ENCODE data around the gene BRSK2. TPM values are rescaled to one million over a fixed set of nuclear protein-coding genes. Genes with fewer than 3 reads are reported as not detected.

BRSK2 gene
- total RNA-seq, 1 donor from 2014 or later: 4.0 TPM

DNA sequence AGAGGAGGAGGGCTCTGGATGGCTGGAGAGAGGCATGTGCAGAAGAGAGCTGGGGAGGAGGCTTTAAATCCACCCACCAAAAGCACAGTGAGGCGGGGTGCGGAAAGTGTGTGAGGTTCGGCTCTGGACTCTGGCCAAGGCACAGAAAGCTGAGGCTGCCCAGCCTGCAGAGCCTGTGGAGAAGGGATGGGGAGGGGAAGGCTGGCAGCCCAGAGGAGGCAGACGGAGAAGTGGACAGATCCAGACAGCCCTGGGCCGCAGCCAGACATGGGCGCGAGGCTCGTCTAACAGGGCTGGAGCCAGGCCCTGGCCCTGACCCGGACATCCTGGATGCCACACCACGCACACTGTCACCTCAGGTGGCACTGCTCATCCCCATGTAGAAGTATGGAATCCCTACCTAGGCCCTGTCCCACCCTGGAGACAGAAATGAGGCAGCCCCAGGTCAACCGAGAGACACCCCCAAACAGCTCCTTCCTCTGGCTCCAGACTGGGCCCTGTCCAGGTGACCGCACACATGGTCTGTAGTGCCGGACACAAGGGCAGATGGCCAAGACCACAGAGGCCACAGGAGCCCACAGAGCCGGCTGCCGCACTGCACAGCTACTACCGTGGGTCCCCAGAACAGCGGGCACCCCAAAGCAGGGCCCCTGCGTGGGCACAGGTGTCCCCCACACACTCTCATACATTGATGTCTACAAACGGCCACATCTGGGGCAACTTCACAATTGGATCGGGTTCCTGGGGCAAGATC, 113.4 kb downstream of the BRSK2 start:
- Mint-ChIP-seq H3K9me3 (ENCODE audit: unreplicated experiment) (no peaks in the 10 kb centered on the region), H3K27me3 (ENCODE audit: unreplicated experiment) (peaks cover 9% of the 10 kb centered on the region), H3K27ac (ENCODE audit: unreplicated experiment) (no peak overlapping the region), H3K36me3 (ENCODE audit: low read depth, unreplicated experiment) (peaks cover 5% of the 10 kb centered on the region), H3K4me1 (ENCODE audit: unreplicated experiment) (peaks cover 12% of the 10 kb centered on the region), H3K4me3 (ENCODE audit: unreplicated experiment) (no peak overlapping the region)
- TF ChIP-seq, protein P1, sequence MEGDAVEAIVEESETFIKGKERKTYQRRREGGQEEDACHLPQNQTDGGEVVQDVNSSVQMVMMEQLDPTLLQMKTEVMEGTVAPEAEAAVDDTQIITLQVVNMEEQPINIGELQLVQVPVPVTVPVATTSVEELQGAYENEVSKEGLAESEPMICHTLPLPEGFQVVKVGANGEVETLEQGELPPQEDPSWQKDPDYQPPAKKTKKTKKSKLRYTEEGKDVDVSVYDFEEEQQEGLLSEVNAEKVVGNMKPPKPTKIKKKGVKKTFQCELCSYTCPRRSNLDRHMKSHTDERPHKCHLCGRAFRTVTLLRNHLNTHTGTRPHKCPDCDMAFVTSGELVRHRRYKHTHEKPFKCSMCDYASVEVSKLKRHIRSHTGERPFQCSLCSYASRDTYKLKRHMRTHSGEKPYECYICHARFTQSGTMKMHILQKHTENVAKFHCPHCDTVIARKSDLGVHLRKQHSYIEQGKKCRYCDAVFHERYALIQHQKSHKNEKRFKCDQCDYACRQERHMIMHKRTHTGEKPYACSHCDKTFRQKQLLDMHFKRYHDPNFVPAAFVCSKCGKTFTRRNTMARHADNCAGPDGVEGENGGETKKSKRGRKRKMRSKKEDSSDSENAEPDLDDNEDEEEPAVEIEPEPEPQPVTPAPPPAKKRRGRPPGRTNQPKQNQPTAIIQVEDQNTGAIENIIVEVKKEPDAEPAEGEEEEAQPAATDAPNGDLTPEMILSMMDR (IDR thresholded peaks at IDR 0.05; ENCODE audit: unreplicated experiment): no peak
- DNase-seq (ENCODE audit: low spot score): no peak

DNA sequence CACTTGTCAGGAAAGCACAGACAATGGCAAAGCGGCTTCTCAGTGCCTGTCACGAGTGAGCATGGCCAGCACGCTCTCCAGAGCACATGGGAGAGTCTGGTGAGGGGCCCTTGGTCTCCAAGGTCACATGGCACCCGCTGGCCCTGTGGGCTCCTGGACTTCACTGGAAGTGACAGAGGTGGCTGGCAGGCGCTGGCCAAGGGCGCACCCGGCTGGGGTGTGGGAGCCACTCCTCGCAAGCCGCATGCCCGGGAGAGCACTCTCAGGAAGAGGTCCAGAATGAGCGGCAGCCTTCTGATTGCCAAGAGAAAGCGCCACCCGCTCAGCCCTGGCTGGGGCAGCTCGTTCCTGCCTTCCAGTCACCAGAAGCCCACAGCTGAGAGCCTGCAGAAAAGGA, 114.0 kb downstream of the BRSK2 start:
- Mint-ChIP-seq H3K36me3 (ENCODE audit: low read depth, unreplicated experiment) (peaks cover 5% of the 10 kb centered on the region), H3K9me3 (ENCODE audit: unreplicated experiment) (no peaks in the 10 kb centered on the region), H3K27me3 (ENCODE audit: unreplicated experiment) (peaks cover 9% of the 10 kb centered on the region), H3K4me1 (ENCODE audit: unreplicated experiment) (peaks cover 12% of the 10 kb centered on the region), H3K27ac (ENCODE audit: unreplicated experiment) (no peak overlapping the region), H3K4me3 (ENCODE audit: unreplicated experiment) (no peak overlapping the region)
- DNase-seq (ENCODE audit: low spot score): no peak
- TF ChIP-seq, protein P1 (IDR thresholded peaks at IDR 0.05; ENCODE audit: unreplicated experiment): no peak

- H3K36me3 Mint-ChIP-seq (ENCODE audit: low read depth, unreplicated experiment): peaks cover under 1% of the 10 kb centered on the region
- H3K27ac Mint-ChIP-seq (ENCODE audit: unreplicated experiment): no peak overlapping the region
- H3K4me3 Mint-ChIP-seq (ENCODE audit: unreplicated experiment): no peak overlapping the region
- TF ChIP-seq, protein P1 (IDR thresholded peaks at IDR 0.05; ENCODE audit: unreplicated experiment): no peak
- H3K27me3 Mint-ChIP-seq (ENCODE audit: unreplicated experiment): peaks cover 5% of the 10 kb centered on the region
- H3K4me1 Mint-ChIP-seq (ENCODE audit: unreplicated experiment): peaks cover 12% of the 10 kb centered on the region
- no peaks in the 10 kb centered on the region for H3K9me3 Mint-ChIP-seq (ENCODE audit: unreplicated experiment)
- no peak for DNase-seq (ENCODE audit: low spot score)
These were observed 114.4 kb downstream of the BRSK2 start for GRCh38 chr11:1504138-1504537.

- DNase-seq (ENCODE audit: low spot score): no peak
- H3K27me3 Mint-ChIP-seq (ENCODE audit: unreplicated experiment): peaks cover 5% of the 10 kb centered on the region
- no peak overlapping the region for H3K27ac Mint-ChIP-seq (ENCODE audit: unreplicated experiment)
- H3K4me3 Mint-ChIP-seq (ENCODE audit: unreplicated experiment): no peak overlapping the region
- TF ChIP-seq, protein P1 (IDR thresholded peaks at IDR 0.05; ENCODE audit: unreplicated experiment): no peak
- H3K9me3 Mint-ChIP-seq (ENCODE audit: unreplicated experiment): no peaks in the 10 kb centered on the region
- H3K4me1 Mint-ChIP-seq (ENCODE audit: unreplicated experiment): peaks cover 12% of the 10 kb centered on the region
- H3K36me3 Mint-ChIP-seq (ENCODE audit: low read depth, unreplicated experiment): no peaks in the 10 kb centered on the region
These were observed 115.0 kb downstream of the BRSK2 start for GRCh38 chr11:1504581-1505290.

DNA sequence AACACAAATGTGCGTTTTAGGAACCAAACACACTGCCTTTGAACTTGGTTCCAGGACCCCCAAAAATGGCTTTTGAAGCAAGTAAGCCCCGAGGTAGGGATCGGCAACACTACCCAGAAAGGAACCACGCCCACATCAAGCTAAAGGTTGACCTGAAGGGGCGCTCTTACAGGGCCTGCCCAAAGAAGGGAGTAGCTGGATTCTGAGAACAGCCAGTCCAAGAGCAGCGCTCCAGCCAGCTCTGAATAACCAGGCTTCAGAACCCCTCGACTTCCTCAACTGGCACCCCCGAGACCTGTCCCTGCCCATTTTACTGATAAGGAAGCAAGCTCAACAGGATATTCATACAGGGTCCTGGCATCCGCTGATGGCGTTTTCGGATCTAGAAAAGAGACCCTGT, 115.7 kb downstream of the BRSK2 start:
- H3K27me3 Mint-ChIP-seq (ENCODE audit: unreplicated experiment): peaks cover 5% of the 10 kb centered on the region
- no peak overlapping the region for H3K4me3 Mint-ChIP-seq (ENCODE audit: unreplicated experiment)
- no peak for DNase-seq (ENCODE audit: low spot score)

More for the DNA sequence above, 115.7 kb downstream of the BRSK2 start:
- H3K4me1 Mint-ChIP-seq (ENCODE audit: unreplicated experiment): peaks cover 12% of the 10 kb centered on the region
- no peak overlapping the region for H3K27ac Mint-ChIP-seq (ENCODE audit: unreplicated experiment)
- no peaks in the 10 kb centered on the region for H3K9me3 Mint-ChIP-seq (ENCODE audit: unreplicated experiment)
- no peaks in the 10 kb centered on the region for H3K36me3 Mint-ChIP-seq (ENCODE audit: low read depth, unreplicated experiment)
- TF ChIP-seq, protein P1 (IDR thresholded peaks at IDR 0.05; ENCODE audit: unreplicated experiment): no peak
